OCI-LY7 (cell line): ENCODE measurements around the gene SIGMAR1. TPM values are rescaled to one million over a fixed set of nuclear protein-coding genes. Genes with fewer than 3 reads are reported as not detected.
A peak's percentile ranks its signal among the peaks of the same experiment; 100 is the strongest.

Experiments
- BruUV-seq: library from RNA; stranded (reverse); fragments of 400-500 nt; replicated peaks from 2 replicates; lab custom pipeline; 2021; lab: Mats Ljungman, UMichigan
- CTCF ChIA-PET: fragments of 300-600 bp; sonication (Branson Sonifier 250); formaldehyde crosslinking; loops from one replicate; lab custom pipeline; 2022; ENCODE audit warnings: antibody characterized with exemption; ENCODE audit not compliant: unreplicated experiment; lab: Charles Lee
- POLR2A ChIA-PET: fragments of 300-600 bp; sonication (Branson Sonifier 250); formaldehyde crosslinking; loops from one replicate; lab custom pipeline; 2022; ENCODE audit warnings: antibody characterized with exemption; lab: Charles Lee
- DNase-seq: peaks from one replicate; pipeline ENCODE4 v3.0.0-alpha.2; 2015; ENCODE audit warnings: low spot score
- H2AFZ ChIP-seq: fragments of 200-600 bp; sonication (generic), shearing (Covaris generic); 2 replicates; pipeline ENCODE4 v1.6.1; 2014; ENCODE audit warnings: mild to moderate bottlenecking, antibody characterized with exemption, low read length, moderate library complexity
- H3K27ac ChIP-seq: fragments of 200-600 bp; sonication (generic); 2 replicates; pipeline ENCODE4 v1.5.1; 2014; ENCODE audit warnings: mixed run types, low read depth, mild to moderate bottlenecking, moderate library complexity, low read length, inconsistent platforms; ENCODE audit not compliant: poor library complexity, severe bottlenecking
- H3K36me3 ChIP-seq: fragments of 200-600 bp; sonication (generic); 2 replicates; pipeline ENCODE4 v1.6.1; 2014; ENCODE audit warnings: mild to moderate bottlenecking, antibody characterized with exemption, low read length, moderate library complexity, mixed read lengths; ENCODE audit not compliant: insufficient read depth
- H3K4me1 ChIP-seq: fragments of 200-600 bp; sonication (generic); 2 replicates; pipeline ENCODE4 v1.5.1; 2014; ENCODE audit warnings: mild to moderate bottlenecking, low read length; ENCODE audit not compliant: insufficient read depth, poor library complexity, severe bottlenecking
- H3K4me2 ChIP-seq: fragments of 200-600 bp; sonication (generic); 2 replicates; pipeline ENCODE4 v1.6.1; 2014; ENCODE audit warnings: mild to moderate bottlenecking, low read length
- H3K4me3 ChIP-seq: fragments of 200-600 bp; sonication (generic); 2 replicates; pipeline ENCODE4 v1.5.1; 2014; ENCODE audit warnings: mild to moderate bottlenecking, low read depth, low read length; ENCODE audit not compliant: poor library complexity, severe bottlenecking
- H3K79me2 ChIP-seq: fragments of 200-600 bp; sonication (generic); 2 replicates; pipeline ENCODE4 v1.6.1; 2016; ENCODE audit warnings: low read depth, mild to moderate bottlenecking, low read length, moderate library complexity, mixed read lengths; ENCODE audit not compliant: insufficient read depth
- H3K9me2 ChIP-seq: fragments of 200-600 bp; sonication (generic); 2 replicates; pipeline ENCODE4 v1.6.1; 2016; ENCODE audit warnings: mild to moderate bottlenecking, low read length, mixed read lengths; ENCODE audit not compliant: insufficient read depth
- H3K9me3 ChIP-seq: fragments of 200-600 bp; sonication (generic); 2 replicates; pipeline ENCODE4 v1.6.1; 2014; ENCODE audit warnings: mild to moderate bottlenecking, mixed run types, low read length, mixed read lengths
- H4K20me1 ChIP-seq: fragments of 200-600 bp; sonication (generic); 2 replicates; pipeline ENCODE4 v1.6.1; 2014; ENCODE audit warnings: mild to moderate bottlenecking, antibody characterized with exemption, low read length, moderate library complexity, mixed read lengths; ENCODE audit not compliant: insufficient read depth
- CTCF ChIP-seq: fragments of 200-600 bp; sonication (generic); conservative IDR thresholded peaks from 2 replicates; pipeline ENCODE4 v1.5.1; 2014; ENCODE audit warnings: mild to moderate bottlenecking, antibody characterized with exemption, low read length, moderate library complexity, mixed read lengths
- EZH2phosphoT487 ChIP-seq: fragments of 200-600 bp; sonication (generic); IDR thresholded peaks from 2 replicates; pipeline ENCODE4 v1.6.1; 2018; ENCODE audit warnings: low read depth, borderline replicate concordance, mild to moderate bottlenecking, mixed run types, antibody characterized with exemption, low read length, moderate library complexity, mixed read lengths
- intact Hi-C: fragments of 100-400 bp; cut with micrococcal nuclease; formaldehyde crosslinking; loops from one replicate; pipeline ENCODE4 v1.10.0; 2022; ENCODE audit not compliant: unreplicated experiment
- total RNA-seq, 2 experiments: library from RNA; depleted of rRNA in 1 of 2; stranded (reverse); fragments of >200 nt in 1 of 2; shearing (Covaris generic) in 1 of 2; gene quantifications; 2 replicates each; pipeline ENCODE4 v1.2.3, GENCODE V29; 2014 to 2022

SIGMAR1 gene
- total RNA-seq, 2 experiments from 2014 or later = 103 to 110 TPM

- H3K27ac ChIP-seq = peak overlapping the region; percentile 65
- H2AFZ ChIP-seq = peak overlapping the region; percentile 77; the same call in 1 of the 2 replicates
- peak overlapping the region; percentile 84 for H3K4me2 ChIP-seq
- peaks cover 25% of the 10 kb centered on the region for H3K4me1 ChIP-seq
- no TSS peak for BruUV-seq
- TF ChIP-seq EZH2phosphoT487 (no peak), CTCF (peak; percentile 5; the same call in 1 of the 2 replicates)
- DNase-seq = no peak
- no peaks in the 10 kb centered on the region for H4K20me1 ChIP-seq
- CTCF ChIA-PET = interaction anchor here (0.6 to 3.5 kb wide), 5 partner anchors 10 to 40 kb away, joined by 3 to 35 read pairs (median 6); partner anchors contain the start of genes CCL27 and SIGMAR1
- H3K9me2 ChIP-seq = no peaks in the 10 kb centered on the region
- peak overlapping the region; percentile 80 for H3K4me3 ChIP-seq
- intact Hi-C loops = no loop called here
- no peaks in the 10 kb centered on the region for H3K9me3 ChIP-seq
- H3K79me2 ChIP-seq = peaks cover 11% of the 10 kb centered on the region; the same call in 1 of the 2 replicates
- H3K36me3 ChIP-seq = peaks cover 23% of the 10 kb centered on the region
- POLR2A ChIA-PET = interaction anchor here (0.6 to 5.2 kb wide), 6 partner anchors 11 to 514 kb away, joined by 3 to 66 read pairs (median 4); partner anchors contain the start of gene SIGMAR1
Observed at GRCh38 chr9:34647084-34647403, 9.5 kb upstream of the SIGMAR1 start.

GRCh38 chr9:34646211-34647083 is 8.9 kb upstream of the SIGMAR1 start, which contains the start of gene GALT:
GALT (plus strand) TSS chr9:34646675; CDS start chr9:34646705, 30 bp downstream.
- TF ChIP-seq CTCF (peak; percentile 80), EZH2phosphoT487 (no peak)
- Histone ChIP-seq H4K20me1 (no peaks in the 10 kb centered on the region), H3K4me2 (peak within 1 kb of the TSS; percentile 84), H3K27ac (peak within 1 kb of the TSS; percentile 65), H3K9me2 (no peaks in the 10 kb centered on the region), H2AFZ (peak within 1 kb of the TSS; percentile 77), H3K4me3 (peak within 1 kb of the TSS; percentile 80), H3K4me1 (peaks cover 21% of the 10 kb centered on the region), H3K79me2 (peaks cover 11% of the 10 kb centered on the region; the same call in 1 of the 2 replicates), H3K9me3 (no peaks in the 10 kb centered on the region), H3K36me3 (peaks cover 23% of the 10 kb centered on the region)
- TSS peak; percentile 57 for BruUV-seq
- ChIA-PET CTCF (interaction anchor here (0.5 to 3.5 kb wide), 8 partner anchors 9 to 515 kb away, joined by 3 to 35 read pairs (median 4); partner anchors contain the start of genes CCL27 and SIGMAR1), POLR2A (interaction anchor here (0.6 to 5.2 kb wide), 8 partner anchors 10 to 515 kb away, joined by 3 to 66 read pairs (median 4); partner anchors contain the start of genes ARID3C, DCTN3 and SIGMAR1)
- intact Hi-C loops = loop anchor here (1.0 kb wide), 2 partner anchors 8 to 19 kb away; no protein-coding TSS in a partner anchor
- peak; percentile 93 for DNase-seq
